Right lung (tissue), 5 donors: Measurements from ENCODE around the gene VIPR2. TPM values are rescaled to one million over a fixed set of nuclear protein-coding genes. Genes with fewer than 3 reads are reported as not detected.
"Not testable (repeated sequence)": the region's sequence is repeated elsewhere in the genome, so short reads cannot be mapped to it uniquely, and the experiment has no call there.

ENCODE experiments used
- DNase-seq, 2 donors: peaks; one replicate each; pipeline ENCODE4 v3.0.0-alpha.2; 2013
- polyA plus RNA-seq, 5 donors: library from polyadenylated mRNA; unstranded; fragments of 120-200 nt; gene quantifications; one replicate each; pipeline versions ENCODE4 v1.2.1 to v1.2.3, GENCODE V29; 2013; ENCODE audit warnings: inconsistent platforms in 1 of 5, low replicate concordance in 1 of 5; ENCODE audit not compliant: insufficient read length in 5 of 5, insufficient read depth in 1 of 5

The VIPR2 gene
- polyA plus RNA-seq, 5 donors: 0.18 to 0.63 (median 0.44) TPM

GRCh38 chr7:158991824-158992621 is 152.6 kb downstream of the VIPR2 start:
- no peak for DNase-seq

- no peak for DNase-seq
Observed at GRCh38 chr7:158988996-158989395, 155.7 kb downstream of the VIPR2 start.

- DNase-seq: no peak
Observed at GRCh38 chr7:158988302-158988862, 156.3 kb downstream of the VIPR2 start.

- no peak for DNase-seq
Observed at GRCh38 chr7:158987691-158988090, 157.0 kb downstream of the VIPR2 start.

GRCh38 chr7:158985583-158985982 is 159.1 kb downstream of the VIPR2 start:
- no peak for DNase-seq

- not testable (repeated sequence) for DNase-seq
Observed at GRCh38 chr7:158984007-158984406, 160.7 kb downstream of the VIPR2 start.

- DNase-seq: not testable (repeated sequence)
Observed at GRCh38 chr7:158982080-158982479, 162.6 kb downstream of the VIPR2 start.

- DNase-seq: no peak
Observed at GRCh38 chr7:158979635-158980351, 164.9 kb downstream of the VIPR2 start.

GRCh38 chr7:158979023-158979529 is 165.6 kb downstream of the VIPR2 start:
- no peak for DNase-seq
